ENCODE measurements around the gene CXCL16.

Gene CXCL16

GRCh38 chr17:4739122-4740024 lies at the start of gene CXCL16, which contains the start of gene ZMYND15:
Gene CXCL16 (minus strand): TSS chr17:4739928. CDS start chr17:4739339, 589 bp downstream.
Gene ZMYND15 (plus strand): TSS chr17:4739833. CDS start chr17:4740549, 716 bp downstream.
- DNase-seq (ENCODE audit: low read depth in 2 of 2) = peak; percentile 15 to 34

GRCh38 chr17:4788807-4789700 lies 49.3 kb upstream of the CXCL16 start, which contains the start of gene GLTPD2:
Gene GLTPD2 (plus strand): TSS chr17:4788964. CDS start chr17:4789012, 48 bp downstream.
- DNase-seq (ENCODE audit: low read depth in 2 of 2) = no peak

GRCh38 chr17:4788159-4788806 lies 48.6 kb upstream of the CXCL16 start:
- DNase-seq (ENCODE audit: low read depth in 2 of 2) = no peak

- DNase-seq (ENCODE audit: low read depth in 2 of 2) = no peak
Observed at GRCh38 chr17:4786516-4786915, 46.8 kb upstream of the CXCL16 start.

GRCh38 chr17:4786106-4786511 lies 46.4 kb upstream of the CXCL16 start, which contains the start of gene VMO1:
Gene VMO1 (minus strand): TSS chr17:4786364. CDS start chr17:4786352, 12 bp downstream.
- DNase-seq (ENCODE audit: low read depth in 2 of 2) = no peak

GRCh38 chr17:4785311-4786105 lies 45.8 kb upstream of the CXCL16 start:
- DNase-seq (ENCODE audit: low read depth in 2 of 2) = no peak

GRCh38 chr17:4782652-4783051 lies 42.9 kb upstream of the CXCL16 start:
- DNase-seq (ENCODE audit: low read depth in 2 of 2) = no peak

GRCh38 chr17:4780325-4780955 lies 40.7 kb upstream of the CXCL16 start:
- DNase-seq (ENCODE audit: low read depth in 2 of 2) = no peak

- no peak for DNase-seq (ENCODE audit: low read depth in 2 of 2)
Observed at GRCh38 chr17:4777969-4778760, 38.4 kb upstream of the CXCL16 start.

GRCh38 chr17:4772235-4772613 lies 32.5 kb upstream of the CXCL16 start:
- no peak for DNase-seq (ENCODE audit: low read depth in 2 of 2)

- DNase-seq (ENCODE audit: low read depth in 2 of 2) = no peak
Observed at GRCh38 chr17:4771519-4772234, 31.9 kb upstream of the CXCL16 start, which contains the start of gene TM4SF5. Gene TM4SF5 (plus strand): TSS chr17:4771886. CDS start chr17:4771923, 37 bp downstream.

- DNase-seq (ENCODE audit: low read depth in 2 of 2) = no peak
Observed at GRCh38 chr17:4769628-4770027, 29.9 kb upstream of the CXCL16 start.

- no peak for DNase-seq (ENCODE audit: low read depth in 2 of 2)
Observed at GRCh38 chr17:4768298-4768697, 28.6 kb upstream of the CXCL16 start.

- DNase-seq (ENCODE audit: low read depth in 2 of 2) = no peak
Observed at GRCh38 chr17:4766723-4767122, 27.0 kb upstream of the CXCL16 start.

GRCh38 chr17:4766201-4766600 lies 26.5 kb upstream of the CXCL16 start:
- no peak for DNase-seq (ENCODE audit: low read depth in 2 of 2)

- DNase-seq (ENCODE audit: low read depth in 2 of 2) = no peak
Observed at GRCh38 chr17:4764595-4764994, 24.9 kb upstream of the CXCL16 start.

GRCh38 chr17:4759776-4760236 lies 20.1 kb upstream of the CXCL16 start:
- DNase-seq (ENCODE audit: low read depth in 2 of 2) = no peak

- DNase-seq (ENCODE audit: low read depth in 2 of 2) = no peak
Observed at GRCh38 chr17:4753392-4753791, 13.7 kb upstream of the CXCL16 start.

- no peak for DNase-seq (ENCODE audit: low read depth in 2 of 2)
Observed at GRCh38 chr17:4751932-4752331, 12.2 kb upstream of the CXCL16 start.

Measured in stimulated activated CD8-positive, alpha-beta memory T cell treated with anti-CD3 and anti-CD28 coated beads, Interleukin-2, amount 100 ng/mL, for 1 hour (primary cell).